GM21367 (cell line): ENCODE results near the gene ZNF627.
"Not testable (repeated sequence)": the region's sequence is repeated elsewhere in the genome, so short reads cannot be mapped to it uniquely, and the experiment has no call there.

Source experiments
- ATAC-seq: cut with Tn5 transposase; IDR thresholded peaks from one replicate; pipeline ENCODE4 v1.9.1; 2021; ENCODE audit not compliant: unreplicated experiment

Gene ZNF627

DNA sequence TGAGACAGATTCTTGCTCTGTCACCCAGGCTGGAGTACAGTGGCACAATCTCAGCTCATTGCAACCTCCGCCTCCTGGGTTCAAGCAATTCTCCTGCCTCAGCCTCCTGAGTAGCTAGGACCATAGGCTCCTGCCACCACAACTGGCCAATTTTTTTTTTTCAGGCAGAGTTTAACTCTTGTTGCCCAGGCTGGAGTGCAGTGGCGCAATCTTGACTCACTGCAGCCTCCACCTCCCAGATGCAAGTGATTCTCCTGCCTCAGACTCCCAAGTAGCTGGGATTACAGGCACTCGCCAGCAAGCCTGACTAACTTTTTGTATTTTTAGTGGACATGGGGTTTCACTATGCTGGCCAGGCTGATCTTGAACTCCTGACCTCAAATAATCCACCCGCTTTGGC, 23.5 kb upstream of the ZNF627 start:
- ATAC-seq = not testable (repeated sequence)

DNA sequence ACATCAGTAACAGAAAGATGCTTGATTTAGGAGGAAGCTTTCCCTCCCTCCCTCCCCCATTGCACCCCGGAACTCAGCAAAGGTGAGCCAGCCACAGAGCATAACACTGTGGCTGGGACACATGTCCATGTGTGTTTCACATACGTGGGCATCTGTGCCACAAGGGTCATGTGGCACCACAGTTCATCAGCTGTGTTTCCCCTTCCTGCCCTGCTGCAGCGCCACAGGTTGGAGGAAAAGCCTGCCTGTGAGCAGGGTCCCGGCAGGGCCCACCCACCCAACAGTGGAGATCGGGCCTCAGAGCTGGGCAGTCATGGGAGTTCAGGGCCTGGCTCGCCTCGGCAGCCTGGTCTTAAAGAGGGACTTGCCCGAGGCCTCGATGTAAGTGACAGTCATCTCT, 22.6 kb upstream of the ZNF627 start:
- no peak for ATAC-seq

DNA sequence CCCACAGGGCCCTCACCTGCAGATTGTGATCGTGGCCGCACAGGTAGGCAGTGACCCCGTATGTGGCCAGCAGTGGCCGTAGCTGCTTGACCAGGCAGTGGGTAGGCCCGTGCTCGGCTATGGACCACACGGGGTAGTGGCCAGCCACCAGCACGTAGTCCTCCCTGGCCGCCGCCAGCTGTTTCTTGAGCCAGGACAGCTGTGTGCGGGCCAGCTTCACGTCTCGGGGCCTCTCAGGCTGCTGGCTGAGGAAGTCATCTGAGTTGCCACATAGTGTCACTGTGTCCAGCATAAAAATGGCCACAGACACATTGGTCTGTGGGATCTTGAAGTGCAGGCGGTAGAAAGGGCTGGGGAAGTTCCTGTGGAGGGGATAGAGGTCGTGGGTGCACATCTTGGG, 21.1 kb upstream of the ZNF627 start:
- ATAC-seq = no peak

DNA sequence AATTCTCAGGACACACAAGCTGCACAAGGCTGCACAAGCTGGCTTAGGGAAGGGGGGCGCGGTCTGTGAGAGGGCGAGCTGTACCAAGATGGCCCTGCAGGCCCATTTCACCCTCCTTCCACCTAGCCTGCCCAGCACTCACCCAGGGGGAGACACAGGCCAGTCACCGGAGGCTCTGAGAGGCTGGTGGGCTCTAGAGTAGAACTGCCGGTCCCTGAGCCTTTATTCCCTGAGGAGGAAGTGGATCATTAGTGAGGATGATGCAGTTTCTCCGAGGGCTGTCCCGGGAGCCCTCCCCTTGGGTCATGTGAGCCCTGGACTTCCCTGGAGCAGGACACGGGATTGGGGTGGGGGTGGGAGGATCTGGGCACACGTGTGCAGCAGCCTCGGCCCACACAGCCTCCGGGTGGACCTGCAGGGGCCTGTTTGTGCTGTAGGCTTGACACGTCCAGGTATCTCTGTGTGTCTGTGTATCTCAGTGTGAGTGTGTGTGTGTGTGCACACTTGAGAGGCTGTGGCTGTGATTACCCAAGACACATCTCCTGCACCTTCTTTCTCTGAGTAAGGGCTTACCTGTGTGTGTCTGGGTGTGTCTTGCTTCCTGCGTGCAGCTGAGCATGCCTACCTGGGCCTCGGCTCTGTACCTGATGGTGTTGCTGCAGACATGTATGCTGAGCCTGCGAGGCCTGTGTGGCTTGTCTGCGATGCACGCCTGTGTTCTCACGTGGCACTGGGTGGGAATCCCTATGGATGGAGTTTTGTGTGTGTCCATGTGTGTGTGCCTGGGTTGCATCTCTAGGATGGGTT, 19.6 kb upstream of the ZNF627 start, which contains the start of gene ACP5:
Gene ACP5 (minus strand): TSS at position 195 of the 807 bp plus-strand sequence. CDS start 328 bp downstream, outside the sequence.
- ATAC-seq = no peak

DNA sequence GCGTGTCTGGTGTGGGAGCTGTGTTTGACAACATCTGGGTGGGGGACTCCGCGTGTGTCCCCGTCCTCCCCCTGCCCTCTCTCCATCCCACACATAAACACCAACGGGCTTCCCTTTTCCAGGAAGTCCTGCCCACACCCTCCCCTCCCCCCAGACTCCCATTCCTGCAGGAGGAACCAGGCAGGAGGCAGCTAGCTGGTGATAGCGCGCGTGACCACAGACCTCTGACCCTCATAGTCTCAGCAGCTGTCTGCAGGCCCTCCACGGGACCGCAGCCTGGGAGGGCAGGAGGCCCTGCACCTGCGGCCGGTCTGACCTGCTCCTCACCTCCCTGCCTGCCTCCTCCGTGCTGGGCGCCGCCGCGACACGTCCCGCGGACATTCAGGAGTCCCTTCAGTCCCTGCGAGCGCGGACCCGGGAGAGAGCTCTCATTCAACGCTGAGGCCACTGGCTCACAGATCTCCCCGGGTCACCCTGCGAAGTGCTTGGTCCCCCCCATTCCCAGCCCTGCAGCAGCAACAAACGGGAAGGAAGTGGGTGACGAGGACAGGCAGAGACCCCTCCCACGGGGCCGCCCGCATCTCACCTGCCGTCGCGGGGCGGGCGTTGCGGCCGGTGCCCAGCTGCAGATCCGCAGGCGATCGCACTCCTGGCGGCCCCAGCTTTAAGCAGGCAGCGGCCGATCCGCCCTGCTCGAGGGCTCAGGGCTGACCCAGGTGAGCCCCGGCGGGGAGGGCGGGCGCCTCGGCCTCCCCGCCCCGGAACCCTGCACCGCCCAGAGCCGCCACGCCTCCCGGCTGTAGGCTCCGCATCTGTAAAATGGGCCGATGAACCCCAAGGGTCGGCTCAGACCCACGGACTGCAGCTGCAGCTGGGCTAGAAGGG, 18.8 kb upstream of the ZNF627 start:
- no peak for ATAC-seq

DNA sequence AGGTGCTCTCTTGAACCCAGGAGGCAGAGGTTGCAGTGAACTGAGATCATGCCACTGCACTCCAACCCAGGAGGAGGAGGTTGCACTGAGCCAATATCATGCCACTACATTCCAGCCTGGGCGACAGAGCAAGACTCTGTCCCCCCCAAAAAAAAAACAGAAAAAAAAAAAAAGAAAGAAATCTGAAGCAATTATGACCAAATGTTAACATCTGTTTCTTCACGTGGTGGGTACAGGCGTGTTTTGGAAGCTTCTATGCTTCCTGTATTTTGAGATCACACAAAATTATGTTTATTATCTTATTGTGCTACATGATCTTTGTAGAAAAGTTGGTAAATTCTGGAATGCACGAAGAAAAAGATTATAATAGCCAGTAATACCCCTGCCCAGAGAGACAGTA, 17.2 kb upstream of the ZNF627 start:
- no peak for ATAC-seq

DNA sequence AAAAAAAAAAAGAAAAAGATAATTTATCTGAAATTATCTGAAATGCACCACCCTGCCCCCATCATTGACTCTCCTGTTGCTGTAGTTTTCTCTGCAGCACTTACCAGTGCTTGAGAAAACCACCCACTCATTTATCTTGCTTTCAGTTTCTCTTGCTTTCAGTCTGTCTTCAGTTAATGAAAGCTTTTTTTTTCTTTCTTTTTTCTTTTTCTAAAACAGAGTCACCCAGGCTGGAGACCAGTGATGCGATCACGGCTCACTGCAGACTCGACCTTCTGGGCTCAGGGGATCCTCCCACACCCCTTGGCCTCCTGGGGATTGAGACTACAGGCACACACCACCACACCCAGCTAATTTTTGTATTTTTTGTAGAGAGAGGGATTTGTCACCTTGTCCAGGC, 15.5 kb upstream of the ZNF627 start:
- ATAC-seq = peak; percentile 63

DNA sequence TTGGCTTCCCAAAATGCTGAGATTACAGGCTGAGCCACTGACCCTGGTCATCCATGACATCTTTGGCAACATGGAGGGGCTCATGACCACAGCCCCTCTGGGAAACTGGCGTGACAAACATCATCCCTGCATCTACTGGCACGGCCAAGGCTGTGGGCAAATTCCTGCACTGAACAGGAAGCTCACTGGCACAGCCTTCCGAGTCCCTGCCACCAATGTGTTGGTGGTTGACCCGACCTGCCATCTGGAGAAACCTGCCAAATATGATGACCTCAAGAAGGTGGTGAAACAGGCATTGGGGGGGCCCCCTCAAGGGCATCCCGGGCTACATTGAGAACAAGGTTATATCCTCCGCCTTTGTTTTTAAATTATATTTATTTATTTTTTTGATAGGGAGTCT, 11.0 kb upstream of the ZNF627 start:
- ATAC-seq = no peak

DNA sequence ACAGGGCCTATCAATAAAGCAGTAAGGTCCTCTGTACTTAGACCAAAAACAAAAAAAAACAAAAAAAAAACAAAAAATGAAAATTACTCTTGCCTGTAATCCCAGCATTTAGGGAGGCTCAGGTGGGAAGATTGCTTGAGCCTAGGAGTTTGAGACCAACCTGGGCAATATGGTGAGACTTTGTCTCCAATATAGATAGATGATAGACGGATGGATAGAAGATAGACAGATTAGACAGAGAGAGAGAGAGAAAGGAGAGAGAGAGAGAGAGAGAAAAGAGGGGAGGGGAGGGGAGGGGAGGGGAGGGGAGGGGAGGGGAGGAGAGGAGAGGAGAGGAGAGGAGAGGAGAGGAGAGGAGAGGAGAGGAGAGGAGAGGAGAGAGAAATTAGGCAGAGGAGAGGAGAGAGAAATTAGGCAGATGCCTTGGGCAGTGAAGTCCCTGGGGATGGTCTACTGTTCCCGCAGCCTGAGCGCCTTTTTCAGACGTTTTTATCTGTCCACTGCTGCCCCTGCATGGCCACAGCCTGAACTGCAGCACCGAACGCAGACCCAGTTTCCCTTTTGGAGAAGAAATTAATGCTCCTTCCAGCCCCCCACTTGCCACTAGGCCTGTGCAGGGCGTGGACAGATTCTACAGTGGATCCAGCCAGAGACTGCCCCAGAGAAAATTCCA, 9.8 kb upstream of the ZNF627 start:
- no peak for ATAC-seq

DNA sequence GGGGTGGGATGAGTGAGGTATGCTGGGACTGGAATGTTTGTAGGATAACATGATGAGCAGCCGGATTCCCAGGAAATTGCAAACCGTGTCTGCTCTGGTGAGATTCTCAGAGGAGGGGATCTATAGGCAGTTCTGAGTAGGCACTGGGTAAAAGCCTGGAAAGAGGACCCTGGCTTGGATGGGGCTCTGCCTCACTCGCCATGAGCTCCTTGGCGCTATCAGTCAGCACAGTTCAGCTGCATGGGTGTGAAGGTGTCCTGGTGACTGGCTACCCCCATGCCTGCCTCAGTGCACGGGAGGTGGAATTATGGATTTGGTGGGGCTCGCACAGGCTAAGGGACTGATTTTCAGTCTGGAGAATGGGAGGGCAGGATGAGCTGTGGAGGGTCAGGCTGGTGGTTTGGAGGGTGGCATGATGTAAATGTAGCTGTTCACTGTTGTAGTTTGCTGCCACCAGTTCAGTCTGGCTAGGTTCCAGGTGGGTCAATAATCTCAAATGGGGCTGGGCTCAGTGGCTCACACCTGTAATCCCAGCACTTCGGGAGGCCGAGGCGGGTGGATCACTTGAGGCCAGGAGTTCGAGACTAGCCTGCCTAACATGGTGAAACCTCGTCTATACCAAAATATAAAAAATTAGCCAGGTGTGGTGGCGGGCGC, 9.2 kb upstream of the ZNF627 start:
- ATAC-seq = no peak

DNA sequence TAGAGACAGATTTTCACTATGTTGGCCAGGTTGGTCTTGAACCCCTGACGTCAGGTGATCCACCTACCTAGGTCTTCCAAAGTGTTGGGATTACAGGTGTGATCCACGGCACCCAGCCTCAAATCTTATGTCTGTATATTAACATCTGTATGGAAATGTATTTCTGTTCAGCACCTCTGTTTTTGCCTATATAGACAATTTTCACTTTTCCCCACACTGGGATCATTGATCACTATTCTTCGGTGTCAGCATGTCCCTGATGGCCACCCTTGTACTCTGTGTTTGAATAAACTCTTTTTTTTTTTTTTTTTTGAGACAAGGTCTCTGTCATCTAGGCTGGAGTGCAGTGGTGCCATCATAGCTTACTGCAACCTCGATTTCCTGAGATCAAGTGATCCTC, 3.2 kb upstream of the ZNF627 start:
- ATAC-seq = no peak

DNA sequence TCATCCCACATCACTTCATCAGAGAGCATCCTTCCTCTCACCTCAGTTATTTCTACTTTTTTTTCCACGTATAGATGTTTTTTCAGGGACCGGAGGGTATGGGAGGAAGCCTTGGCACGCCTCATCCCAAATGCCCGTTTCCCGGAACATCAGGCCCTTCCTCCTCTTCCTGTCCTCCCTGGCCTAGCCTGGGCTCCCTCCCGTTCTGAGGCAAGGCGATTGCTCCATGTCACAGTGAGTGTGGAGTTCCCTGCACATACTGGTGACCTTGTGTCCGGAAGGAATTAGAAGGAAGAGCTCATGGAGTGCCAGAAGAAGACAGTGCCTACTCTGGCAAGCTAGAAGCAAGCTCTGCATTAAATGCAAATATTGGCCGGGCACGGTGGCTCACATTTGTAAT, 1.1 kb upstream of the ZNF627 start:
- ATAC-seq = no peak

DNA sequence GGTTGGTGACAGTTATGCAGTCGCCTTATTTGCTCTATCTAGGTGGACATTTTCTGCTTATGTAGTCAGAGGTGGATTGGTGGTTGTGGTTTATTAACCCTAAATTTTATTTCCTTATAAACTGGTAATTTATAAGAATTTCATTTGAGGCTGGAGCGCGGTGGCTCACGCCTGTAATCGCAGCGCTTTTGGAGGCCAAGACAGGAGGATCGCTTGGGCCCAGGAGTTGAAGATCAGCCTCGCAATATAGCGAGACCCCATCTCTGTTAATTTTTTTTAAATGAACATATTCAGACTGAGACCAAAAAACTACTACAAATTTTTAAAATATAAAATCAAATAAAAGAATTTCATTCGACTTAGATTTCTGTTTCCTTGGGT, 810 bp downstream of the ZNF627 start:
- no peak for ATAC-seq

DNA sequence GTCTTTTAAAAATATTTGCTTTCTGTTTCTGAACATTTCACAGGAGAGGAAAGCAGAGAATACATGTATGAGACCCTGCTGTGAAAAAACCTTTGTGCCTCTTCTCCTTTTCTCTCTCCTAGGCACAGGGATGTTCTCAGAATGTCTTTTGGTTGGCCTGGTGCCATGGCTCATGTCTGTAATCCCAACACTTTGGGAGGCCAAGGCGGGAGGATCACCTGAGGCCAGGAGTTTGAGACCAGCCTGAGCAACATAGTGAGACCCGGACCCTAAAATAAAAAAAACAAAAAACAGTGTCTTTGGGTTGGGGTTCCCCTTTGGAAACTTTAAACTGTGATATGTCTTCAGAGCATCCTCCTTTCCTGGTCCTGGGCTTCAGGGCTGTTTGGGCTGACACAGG, 1.5 kb downstream of the ZNF627 start:
- ATAC-seq = no peak

DNA sequence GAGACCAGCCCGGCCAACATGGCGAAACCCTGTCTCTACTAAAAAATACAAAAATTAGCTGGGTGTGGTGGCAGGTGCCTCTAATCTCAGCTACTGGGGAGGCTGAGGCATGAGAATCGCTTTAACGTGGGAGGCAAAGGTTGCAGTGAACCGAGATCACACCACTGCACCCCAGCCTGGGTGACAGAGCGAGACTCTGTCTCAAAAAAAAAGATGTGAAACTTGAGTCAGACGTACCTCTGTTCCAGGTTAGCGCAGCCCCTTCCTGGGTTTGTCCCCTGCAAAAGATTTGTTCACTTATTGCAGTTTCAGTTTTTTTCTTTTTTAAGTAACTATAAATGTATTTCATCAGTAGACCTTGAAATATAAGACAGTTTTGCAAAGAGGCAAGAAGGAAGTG, 2.4 kb downstream of the ZNF627 start:
- not testable (repeated sequence) for ATAC-seq

DNA sequence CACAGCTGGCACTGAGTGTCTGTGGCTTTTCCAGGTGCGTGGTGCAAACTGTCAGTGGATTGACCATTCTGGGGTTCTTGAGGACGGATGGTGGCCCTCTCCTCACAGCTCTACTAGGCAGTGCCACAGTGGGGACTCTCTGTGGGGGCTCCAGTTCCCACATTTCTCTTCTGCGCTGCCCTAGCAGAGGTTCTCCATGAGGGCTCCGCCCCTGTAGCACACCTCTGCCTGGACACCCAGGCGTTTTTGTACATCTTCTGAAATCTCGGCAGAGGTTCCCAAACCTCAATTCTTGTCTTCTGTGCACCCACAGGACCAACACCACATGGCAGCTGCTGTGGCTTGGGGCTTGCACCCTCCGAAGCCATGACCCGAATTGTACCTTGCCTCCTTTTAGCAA, 9.2 kb downstream of the ZNF627 start:
- no peak for ATAC-seq

DNA sequence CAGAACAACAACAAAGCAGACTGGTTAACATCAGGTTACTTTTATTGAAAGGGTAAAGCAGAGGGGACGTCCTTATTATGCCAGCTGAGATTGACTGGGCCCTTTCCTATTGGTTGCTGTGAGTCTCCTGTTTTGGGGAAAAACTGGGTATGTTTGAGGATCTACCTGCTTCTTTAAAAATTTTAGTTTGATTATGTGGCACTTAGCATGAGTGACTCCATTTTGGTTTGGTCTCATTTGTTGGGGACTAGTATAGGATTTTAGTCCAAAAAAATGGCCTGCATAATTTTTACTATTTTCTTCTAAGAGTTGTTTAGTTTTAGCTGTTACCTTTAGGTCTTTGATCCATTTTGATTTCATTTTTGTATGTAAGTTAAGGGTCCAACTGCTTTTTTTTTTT, 14.4 kb downstream of the ZNF627 start:
- no peak for ATAC-seq

DNA sequence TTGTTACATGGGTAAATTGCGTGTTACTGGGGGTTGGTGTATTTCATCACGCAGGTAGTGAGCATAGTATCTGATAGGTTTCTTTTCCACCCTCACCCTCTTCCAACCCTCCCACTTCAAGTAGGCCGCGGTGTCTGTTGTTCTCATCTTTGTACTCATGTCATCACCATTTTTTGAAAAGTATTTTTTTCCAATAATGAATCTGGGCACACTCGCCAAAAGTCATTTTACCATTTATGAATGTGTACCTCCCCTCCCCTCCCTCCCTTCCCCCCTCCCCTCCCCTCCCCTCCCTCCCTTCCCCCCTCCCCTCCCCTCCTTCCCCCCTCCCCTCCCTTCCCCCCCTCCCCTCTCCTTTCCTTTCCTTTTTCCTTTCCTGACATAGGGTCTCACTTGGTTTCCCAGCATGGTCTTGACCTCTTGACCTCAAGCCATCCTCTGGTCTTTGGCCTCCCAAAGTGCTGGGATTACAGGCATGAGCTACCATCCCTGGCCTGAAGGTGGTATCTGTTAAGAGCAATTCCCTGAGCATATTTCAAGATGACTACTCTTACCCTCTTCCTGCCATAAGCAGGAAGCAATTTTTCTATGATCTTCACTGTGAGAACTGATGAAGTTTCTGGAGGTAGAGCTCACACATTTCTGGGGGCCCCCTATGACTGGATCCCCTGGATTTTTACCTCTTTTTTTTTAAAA, 15.7 kb downstream of the ZNF627 start:
- no peak for ATAC-seq

DNA sequence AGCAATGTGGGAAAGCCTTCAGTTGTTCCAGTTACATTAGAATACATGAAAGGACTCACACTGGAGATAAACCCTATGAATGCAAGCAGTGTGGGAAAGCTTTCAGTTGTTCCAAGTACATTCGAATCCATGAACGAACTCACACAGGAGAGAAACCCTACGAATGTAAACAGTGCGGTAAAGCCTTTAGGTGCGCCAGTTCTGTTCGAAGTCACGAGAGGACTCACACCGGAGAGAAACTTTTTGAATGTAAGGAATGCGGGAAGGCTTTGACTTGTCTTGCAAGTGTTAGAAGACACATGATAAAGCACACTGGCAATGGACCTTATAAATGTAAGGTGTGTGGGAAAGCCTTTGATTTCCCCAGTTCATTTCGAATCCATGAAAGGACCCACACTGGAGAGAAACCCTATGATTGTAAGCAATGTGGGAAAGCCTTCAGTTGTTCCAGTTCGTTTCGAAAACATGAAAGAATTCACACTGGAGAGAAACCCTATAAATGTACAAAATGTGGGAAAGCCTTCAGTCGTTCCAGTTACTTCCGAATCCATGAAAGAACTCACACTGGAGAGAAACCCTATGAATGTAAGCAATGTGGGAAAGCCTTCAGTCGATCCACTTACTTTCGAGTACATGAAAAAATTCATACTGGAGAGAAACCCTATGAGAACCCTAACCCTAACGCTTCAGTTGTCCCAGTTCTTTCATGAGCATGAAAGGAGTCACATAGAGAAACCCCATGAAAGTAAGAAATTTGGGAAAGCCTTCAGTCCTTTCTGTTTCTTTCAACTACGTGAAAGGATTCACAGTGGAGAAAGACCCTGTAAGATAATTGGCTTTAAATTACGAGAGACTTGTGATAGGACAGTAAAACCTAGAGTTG, 20.1 kb downstream of the ZNF627 start:
- no peak for ATAC-seq

DNA sequence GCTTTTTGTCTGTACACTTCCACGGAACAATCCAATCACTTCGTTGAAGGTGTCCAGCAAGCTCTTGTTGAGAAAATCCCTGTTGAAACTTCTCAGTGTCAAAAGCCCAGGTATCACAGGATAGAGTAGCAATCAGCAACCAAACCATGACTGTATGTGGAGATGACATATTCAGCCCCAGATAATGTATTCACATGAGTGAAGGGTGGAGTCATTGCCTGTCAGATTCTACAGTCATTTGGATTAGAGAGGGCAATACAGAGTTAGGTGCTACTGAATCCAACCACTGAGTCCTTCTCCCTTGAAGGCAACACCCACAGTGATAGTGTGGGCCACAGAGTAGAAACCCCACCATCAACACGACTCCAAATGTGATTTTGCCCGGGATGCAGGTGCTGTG, 23.3 kb downstream of the ZNF627 start:
- ATAC-seq = no peak
